Activated B cell treated with CpG ODN at 0.5 μM for 24 hours (primary cell): Measurements from ENCODE around the gene RASSF8. TPM values are rescaled to one million over a fixed set of nuclear protein-coding genes. Genes with fewer than 3 reads are reported as not detected.

ENCODE experiments used
- ATAC-seq: fragments of 200-7000 bp; cut with Tn5 transposase; one replicate; pipeline ENCODE4 v1.10.0; 2021; ENCODE audit warnings: low read depth, mild to moderate bottlenecking, moderate library complexity
- CTCF ChIA-PET: fragments of 350-600 bp; sonication (Branson Sonifier 250); formaldehyde crosslinking; loops from one replicate; lab custom pipeline; 2021; ENCODE audit warnings: antibody characterized with exemption; lab: Charles Lee
- POLR2A ChIA-PET: fragments of 350-600 bp; sonication (Branson Sonifier 250); formaldehyde crosslinking; loops from one replicate; lab custom pipeline; 2021; ENCODE audit warnings: antibody characterized with exemption; lab: Charles Lee
- DNase-seq: peaks from one replicate; pipeline ENCODE4 v3.0.0; 2022
- H3K27ac Mint-ChIP-seq: one replicate; pipeline ENCODE4 v1.8.0; 2020; ENCODE audit warnings: mixed read lengths
- H3K27me3 Mint-ChIP-seq: one replicate; pipeline ENCODE4 v1.8.0; 2021; ENCODE audit warnings: mixed read lengths
- H3K36me3 Mint-ChIP-seq: one replicate; pipeline ENCODE4 v1.8.0; 2021; ENCODE audit warnings: low read depth, mixed read lengths
- H3K4me1 Mint-ChIP-seq: one replicate; pipeline ENCODE4 v1.8.0; 2021; ENCODE audit warnings: mixed read lengths
- H3K4me3 Mint-ChIP-seq: one replicate; pipeline ENCODE4 v1.8.0; 2020; ENCODE audit warnings: mild to moderate bottlenecking, mixed read lengths
- H3K9me3 Mint-ChIP-seq: one replicate; pipeline ENCODE4 v1.8.0; 2020; ENCODE audit warnings: mixed read lengths
- CTCF ChIP-seq: fragments of 200-600 bp; IDR thresholded peaks from one replicate; pipeline ENCODE4 v1.8.0; 2022; ENCODE audit warnings: antibody characterized with exemption, mild to moderate bottlenecking
- intact Hi-C: fragments of 100-400 bp; cut with micrococcal nuclease; formaldehyde crosslinking; loops from one replicate; pipeline ENCODE4 v1.15.1; 2024
- total RNA-seq: library from RNA; stranded (reverse); gene quantifications from 2 replicates; pipeline ENCODE4 v1.2.3, GENCODE V29; 2022

Gene RASSF8
- total RNA-seq, 1 donor from 2014 or later = 0.58 TPM

- H3K9me3 Mint-ChIP-seq = no peaks in the 10 kb centered on the region
- DNase-seq (no peak), ATAC-seq (no peak)
- ChIA-PET CTCF (interaction anchor here (3.3 kb wide), 1 partner anchor 594 kb away, joined by 25 read pairs; no protein-coding TSS in a partner anchor), POLR2A (no interaction called here)
- H3K27me3 Mint-ChIP-seq = peaks cover 3% of the 10 kb centered on the region
- H3K27ac Mint-ChIP-seq = no peak overlapping the region
- no peak overlapping the region for H3K4me3 Mint-ChIP-seq
- no peak for TF ChIP-seq CTCF
- H3K36me3 Mint-ChIP-seq = no peaks in the 10 kb centered on the region
- H3K4me1 Mint-ChIP-seq = no peaks in the 10 kb centered on the region
- intact Hi-C loops = loop anchor here (1.0 to 5.0 kb wide), 3 partner anchors 472 to 623 kb away; no protein-coding TSS in a partner anchor
These were observed 71.2 kb downstream of the RASSF8 start for GRCh38 chr12:26029736-26030022.

- Mint-ChIP-seq H3K4me3 (no peak overlapping the region), H3K27me3 (peaks cover 3% of the 10 kb centered on the region), H3K4me1 (no peaks in the 10 kb centered on the region), H3K27ac (no peak overlapping the region), H3K9me3 (no peaks in the 10 kb centered on the region), H3K36me3 (no peaks in the 10 kb centered on the region)
- TF ChIP-seq CTCF = no peak
- ChIA-PET CTCF (no interaction called here), POLR2A (no interaction called here)
- DNase-seq (no peak), ATAC-seq (no peak)
- intact Hi-C loops = no loop called here
These were observed 71.9 kb downstream of the RASSF8 start for GRCh38 chr12:26030371-26030770.

DNA sequence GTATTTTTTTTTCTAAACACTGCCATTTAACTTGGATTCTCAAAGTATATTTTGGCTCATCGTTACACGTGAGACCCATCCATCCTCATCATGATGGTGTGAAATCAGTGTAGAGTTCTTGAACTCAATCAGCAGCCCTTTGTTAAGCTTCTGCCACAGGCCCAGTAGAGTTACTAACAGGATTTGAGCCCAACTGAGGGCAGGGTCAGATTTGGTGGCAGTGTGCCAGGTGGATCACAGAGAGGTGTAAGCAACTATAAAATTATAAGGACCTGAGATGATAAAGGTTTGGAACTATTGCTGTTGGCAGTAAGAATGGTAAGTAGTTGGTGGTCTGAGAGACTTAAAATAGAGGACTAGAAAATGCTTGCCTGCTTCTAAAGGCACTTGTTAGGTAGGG is 72.8 kb downstream of the RASSF8 start:
- ATAC-seq (no peak), DNase-seq (no peak)
- Mint-ChIP-seq H3K27ac (no peak overlapping the region), H3K4me3 (no peak overlapping the region), H3K27me3 (peaks cover 3% of the 10 kb centered on the region), H3K4me1 (no peaks in the 10 kb centered on the region), H3K36me3 (no peaks in the 10 kb centered on the region), H3K9me3 (no peaks in the 10 kb centered on the region)
- no peak for TF ChIP-seq CTCF
- ChIA-PET CTCF (interaction anchor here (0.6 to 1.0 kb wide), 2 partner anchors 285 to 594 kb away, joined by 3 to 4 read pairs; no protein-coding TSS in a partner anchor), POLR2A (no interaction called here)
- intact Hi-C loops = no loop called here

DNA sequence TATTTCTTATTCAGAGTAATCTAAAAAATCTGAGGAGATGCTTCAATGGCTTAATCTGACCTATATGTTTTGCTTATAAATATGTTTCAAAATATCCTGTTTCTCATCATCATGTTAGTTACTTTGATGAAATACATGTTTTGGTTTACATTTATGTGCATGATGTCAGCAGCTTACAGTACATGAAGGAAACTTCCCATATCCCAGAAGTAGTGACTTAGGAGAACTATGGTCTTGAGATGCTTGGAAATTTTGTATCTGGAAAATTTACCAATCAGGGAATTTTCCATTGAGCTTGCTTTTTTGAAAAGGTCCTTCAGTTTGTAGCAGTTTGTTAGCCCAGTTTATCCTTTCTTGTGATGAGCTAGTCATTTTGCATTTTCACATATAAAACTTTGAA is 73.3 kb downstream of the RASSF8 start:
- no peaks in the 10 kb centered on the region for H3K4me1 Mint-ChIP-seq
- ATAC-seq (no peak), DNase-seq (no peak)
- no peak overlapping the region for H3K27ac Mint-ChIP-seq
- intact Hi-C loops = no loop called here
- no peak overlapping the region for H3K4me3 Mint-ChIP-seq
- H3K27me3 Mint-ChIP-seq = peaks cover 3% of the 10 kb centered on the region
- CTCF ChIA-PET = interaction anchor here (0.6 to 1.9 kb wide), 5 partner anchors 10 to 620 kb away, joined by 3 to 8 read pairs (median 4); no protein-coding TSS in a partner anchor
- no peaks in the 10 kb centered on the region for H3K9me3 Mint-ChIP-seq
- POLR2A ChIA-PET = no interaction called here
- H3K36me3 Mint-ChIP-seq = no peaks in the 10 kb centered on the region
- TF ChIP-seq CTCF = no peak

DNA sequence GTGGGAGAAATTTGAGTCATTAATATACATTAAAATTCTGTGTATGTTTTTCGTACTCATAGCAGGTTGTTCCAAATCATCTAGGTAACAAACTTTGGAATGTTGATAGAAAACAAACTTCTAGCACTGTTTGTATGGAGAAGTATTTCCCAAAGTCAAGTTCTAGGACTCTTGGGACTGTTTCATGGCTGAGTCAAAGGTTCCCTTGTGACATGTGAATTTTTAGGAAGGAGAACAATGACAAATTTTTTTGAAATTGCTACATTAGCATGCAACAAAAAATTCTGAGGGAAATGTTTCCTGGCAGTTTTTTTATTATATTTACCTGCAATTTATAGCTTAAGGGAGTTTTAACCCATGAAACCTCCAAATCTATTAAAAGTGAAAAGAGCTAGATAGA is 73.8 kb downstream of the RASSF8 start:
- DNase-seq = no peak

More for the DNA sequence above, 73.8 kb downstream of the RASSF8 start:
- no peak for TF ChIP-seq CTCF
- Mint-ChIP-seq H3K4me1 (no peaks in the 10 kb centered on the region), H3K27me3 (peaks cover 3% of the 10 kb centered on the region), H3K9me3 (no peaks in the 10 kb centered on the region), H3K36me3 (no peaks in the 10 kb centered on the region), H3K4me3 (no peak overlapping the region), H3K27ac (no peak overlapping the region)
- ATAC-seq = no peak
- ChIA-PET POLR2A (no interaction called here), CTCF (interaction anchor here (0.8 to 1.9 kb wide), 3 partner anchors 9 to 620 kb away, joined by 3 to 8 read pairs (median 4); no protein-coding TSS in a partner anchor)
- intact Hi-C loops = no loop called here
